WTC11 (cell line): Measurements from ENCODE around the gene HBZ. TPM values are rescaled to one million over a fixed set of nuclear protein-coding genes. Genes with fewer than 3 reads are reported as not detected.

Source experiments
- ATAC-seq: fragments of 200-7000 bp; cut with Tn5 transposase; 2 replicates; pipeline ENCODE4 v1.10.0; 2021; ENCODE audit warnings: mild to moderate bottlenecking, moderate library complexity
- CTCF ChIA-PET: fragments of 300-600 bp; sonication (Branson Sonifier 250); formaldehyde crosslinking; loops from one replicate; lab custom pipeline; 2021; ENCODE audit warnings: antibody characterized with exemption; lab: Charles Lee
- POLR2A ChIA-PET: fragments of 350-600 bp; sonication (Branson Sonifier 250); formaldehyde crosslinking; loops from one replicate; lab custom pipeline; 2021; ENCODE audit warnings: antibody characterized with exemption; lab: Charles Lee
- DNase-seq: peaks from one replicate; pipeline ENCODE4 v3.0.0; 2021; ENCODE audit warnings: low spot score
- H3K27ac Mint-ChIP-seq: 2 replicates; pipeline ENCODE4 v1.8.0; 2021; ENCODE audit warnings: mixed read lengths
- H3K27me3 Mint-ChIP-seq: 2 replicates; pipeline ENCODE4 v1.8.0; 2021; ENCODE audit warnings: low read depth, mild to moderate bottlenecking, moderate library complexity, mixed read lengths
- H3K36me3 Mint-ChIP-seq: 2 replicates; pipeline ENCODE4 v1.8.0; 2021; ENCODE audit warnings: mixed read lengths
- H3K4me1 Mint-ChIP-seq: 2 replicates; pipeline ENCODE4 v1.8.0; 2022; ENCODE audit warnings: mixed read lengths
- H3K4me3 Mint-ChIP-seq: 2 replicates; pipeline ENCODE4 v1.8.0; 2021; ENCODE audit warnings: mild to moderate bottlenecking, moderate library complexity, mixed read lengths
- H3K9me3 Mint-ChIP-seq: 2 replicates; pipeline ENCODE4 v1.8.0; 2021; ENCODE audit warnings: mixed read lengths
- AFF4 ChIP-seq: sonication (generic); formaldehyde crosslinking; IDR thresholded peaks from 2 replicates; pipeline ENCODE4 v1.8.1; 2023; ENCODE audit warnings: mild to moderate bottlenecking, missing genetic modification reagents, borderline replicate concordance
- ATF6 ChIP-seq: sonication (generic); formaldehyde crosslinking; IDR thresholded peaks from 2 replicates; pipeline ENCODE4 v1.8.1; 2023; ENCODE audit warnings: mild to moderate bottlenecking, missing genetic modification reagents
- E2F4 ChIP-seq: sonication (generic); formaldehyde crosslinking; IDR thresholded peaks from 2 replicates; pipeline ENCODE4 v1.8.1; 2022; ENCODE audit warnings: low read depth, mild to moderate bottlenecking, moderate library complexity, missing genetic modification reagents, borderline replicate concordance
- ELF4 ChIP-seq: sonication (generic); formaldehyde crosslinking; IDR thresholded peaks from 2 replicates; pipeline ENCODE4 v1.8.1; 2022; ENCODE audit warnings: low read depth, mild to moderate bottlenecking, moderate library complexity, missing genetic modification reagents
- JUN ChIP-seq: sonication (generic); formaldehyde crosslinking; IDR thresholded peaks from 2 replicates; pipeline ENCODE4 v1.8.0; 2023; ENCODE audit warnings: mild to moderate bottlenecking, missing genetic modification reagents
- MLX ChIP-seq: sonication (generic); formaldehyde crosslinking; IDR thresholded peaks from 2 replicates; pipeline ENCODE4 v1.8.1; 2023; ENCODE audit warnings: mild to moderate bottlenecking, missing genetic modification reagents, moderate library complexity
- PRDM15 ChIP-seq: sonication (generic); formaldehyde crosslinking; IDR thresholded peaks from 2 replicates; pipeline ENCODE4 v1.8.0; 2022; ENCODE audit warnings: missing genetic modification reagents
- PREB ChIP-seq: sonication (generic); formaldehyde crosslinking; IDR thresholded peaks from 2 replicates; pipeline ENCODE4 v1.8.1; 2022; ENCODE audit warnings: mild to moderate bottlenecking, missing genetic modification reagents, moderate library complexity, borderline replicate concordance
- ZBTB21 ChIP-seq: sonication (generic); formaldehyde crosslinking; IDR thresholded peaks from 2 replicates; pipeline ENCODE4 v1.8.1; 2023; ENCODE audit warnings: mild to moderate bottlenecking, missing genetic modification reagents, borderline replicate concordance
- ZBTB43 ChIP-seq: sonication (generic); formaldehyde crosslinking; IDR thresholded peaks from 2 replicates; pipeline ENCODE4 v1.8.1; 2023; ENCODE audit warnings: mild to moderate bottlenecking, missing genetic modification reagents
- ZNF281 ChIP-seq: sonication (generic); formaldehyde crosslinking; IDR thresholded peaks from 2 replicates; pipeline ENCODE4 v1.8.0; 2023; ENCODE audit warnings: mild to moderate bottlenecking, missing genetic modification reagents
- ZNF396 ChIP-seq: fragments of 250-450 bp; sonication (Bioruptor Pico); IDR thresholded peaks from 2 replicates; pipeline ENCODE4 v1.8.0; 2021; ENCODE audit warnings: mild to moderate bottlenecking, moderate library complexity, borderline replicate concordance
- total RNA-seq: library from RNA; stranded (reverse); gene quantifications from 3 replicates; pipeline ENCODE4 v1.2.3, GENCODE V29; 2021

Gene HBZ
- total RNA-seq, 1 experiment from 2014 or later = 0.52 TPM

- TF ChIP-seq ZBTB43 (CRISPR knock-in tag) (no peak), PRDM15 (CRISPR knock-in tag) (no peak), JUN (CRISPR knock-in tag) (no peak), ZNF396 (CRISPR knock-in tag) (no peak), E2F4 (CRISPR knock-in tag) (no peak), ATF6 (CRISPR knock-in tag) (no peak)
Observed at GRCh38 chr16:183005-183404, 30.6 kb downstream of the HBZ start (continued).

GRCh38 chr16:185213-185612 is 32.8 kb downstream of the HBZ start:
- TF ChIP-seq ZBTB21 = no peak
- no peak for TF ChIP-seq E2F4 (CRISPR knock-in tag)
- TF ChIP-seq ELF4 (CRISPR knock-in tag) = no peak
- TF ChIP-seq JUN (CRISPR knock-in tag) = no peak
- TF ChIP-seq ZNF281 (CRISPR knock-in tag) = no peak
- TF ChIP-seq, all 79 proteins: peak for 0
- Mint-ChIP-seq H3K9me3 (no peaks in the 10 kb centered on the region), H3K36me3 (peaks cover 27% of the 10 kb centered on the region), H3K4me1 (no peaks in the 10 kb centered on the region), H3K27ac (no peak overlapping the region), H3K27me3 (peaks cover 6% of the 10 kb centered on the region), H3K4me3 (no peak overlapping the region)
- ATAC-seq (no peak), DNase-seq (no peak)
- ChIA-PET CTCF (interaction anchor here (1.9 kb wide), 1 partner anchor 67 kb away, joined by 6 read pairs; no protein-coding TSS in a partner anchor), POLR2A (no interaction called here)

- no peak for DNase-seq
- Mint-ChIP-seq H3K9me3 (no peaks in the 10 kb centered on the region), H3K36me3 (peaks cover 32% of the 10 kb centered on the region), H3K4me3 (no peak overlapping the region), H3K27me3 (peaks cover 4% of the 10 kb centered on the region), H3K4me1 (no peaks in the 10 kb centered on the region), H3K27ac (peak overlapping the region; percentile 49; the same call in 1 of the 2 replicates)
- ChIA-PET POLR2A (no interaction called here), CTCF (interaction anchor here (1.9 kb wide), 1 partner anchor 68 kb away, joined by 6 read pairs; no protein-coding TSS in a partner anchor)
- ATAC-seq = no peak
- TF ChIP-seq AFF4 (CRISPR knock-in tag) = no peak
- no peak for TF ChIP-seq MLX (CRISPR knock-in tag)
- TF ChIP-seq PREB (CRISPR knock-in tag) = no peak
Observed at GRCh38 chr16:185691-186090, 33.2 kb downstream of the HBZ start.
